Measurements from ENCODE around the gene PI4K2B.
"Not testable (repeated sequence)": the region's sequence is repeated elsewhere in the genome, so short reads cannot be mapped to it uniquely, and the experiment has no call there.

The PI4K2B gene

GRCh38 chr4:25306518-25307057 lies 72.8 kb downstream of the PI4K2B start:
- no peak for DNase-seq (ENCODE audit: low read depth in 2 of 2)

DNA sequence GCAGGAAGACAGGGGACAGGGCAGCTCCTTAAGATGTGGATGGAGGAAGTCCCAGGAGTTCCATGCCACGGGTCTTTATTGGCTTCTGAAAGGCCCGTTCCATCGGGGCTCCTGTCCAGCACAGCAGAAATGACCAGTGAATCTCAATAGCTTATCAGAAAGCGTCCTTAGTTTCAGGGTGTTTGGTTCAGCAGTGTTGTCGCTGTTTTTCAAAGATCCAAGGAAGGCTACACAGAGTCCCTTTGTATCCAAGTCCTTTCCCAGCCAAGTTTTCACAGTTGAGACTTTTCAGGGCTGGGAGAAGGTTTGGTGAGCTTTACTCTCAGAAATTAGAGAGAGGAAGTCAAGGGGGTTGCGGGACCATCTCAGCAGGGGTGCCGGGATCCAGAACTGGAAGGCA lies 73.8 kb downstream of the PI4K2B start:
- no peak for DNase-seq (ENCODE audit: low read depth in 2 of 2)

GRCh38 chr4:25308306-25308705 lies 74.5 kb downstream of the PI4K2B start:
- DNase-seq (ENCODE audit: low read depth in 2 of 2) = no peak

- DNase-seq (ENCODE audit: low read depth in 2 of 2) = no peak
Observed at GRCh38 chr4:25308761-25309160, 74.9 kb downstream of the PI4K2B start.

DNA sequence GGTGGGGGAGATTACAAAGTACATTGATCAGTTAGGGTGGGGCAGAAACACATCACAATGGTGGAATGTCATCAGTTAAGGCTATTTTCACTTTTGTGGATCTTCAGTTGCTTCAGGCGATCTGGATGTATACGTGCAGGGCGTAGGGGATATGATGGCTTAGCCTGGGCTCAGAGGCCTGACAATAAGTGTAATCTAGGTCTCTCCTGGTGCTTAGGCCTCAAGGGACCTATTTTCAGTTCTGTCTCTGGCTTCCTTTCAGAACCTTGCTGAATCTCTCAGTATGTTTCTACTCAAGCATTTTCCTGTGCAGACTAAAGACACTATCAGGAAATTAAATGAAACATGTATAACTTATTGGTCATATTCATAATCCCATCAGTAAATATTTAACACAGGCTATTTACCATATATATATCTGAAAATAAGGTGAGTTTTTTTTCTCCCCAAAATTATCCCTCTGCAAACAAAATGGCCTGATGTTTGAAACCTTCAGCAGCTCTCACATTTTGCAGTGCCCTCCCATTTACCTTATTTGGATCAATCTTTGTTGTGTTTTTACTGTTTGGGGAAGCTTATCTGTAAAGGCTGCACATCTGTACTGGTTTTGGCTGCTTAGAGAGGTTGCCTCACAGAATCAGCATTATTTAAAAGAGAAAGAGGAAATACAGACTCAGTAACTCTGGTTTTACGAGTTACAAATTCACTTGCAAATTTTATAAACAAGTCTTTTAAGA lies 76.4 kb downstream of the PI4K2B start:
- DNase-seq (ENCODE audit: low read depth in 2 of 2) = no peak

DNA sequence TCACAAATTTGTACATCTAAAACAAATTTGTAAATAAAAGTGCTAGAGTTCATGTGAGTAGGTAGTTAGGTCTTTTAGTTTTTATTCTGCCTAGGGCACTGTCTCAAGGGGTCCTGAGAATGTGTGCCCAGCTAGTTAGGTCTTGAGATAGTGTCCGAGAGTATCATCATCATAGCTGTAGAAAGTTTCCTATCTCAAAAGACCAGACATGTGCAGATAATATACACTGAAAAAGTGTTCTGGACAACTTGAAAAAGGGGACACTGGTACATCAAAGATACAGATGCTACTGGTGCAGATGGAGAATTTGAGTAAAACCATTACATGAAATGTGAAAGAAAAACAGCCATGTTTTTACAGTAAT lies 77.0 kb downstream of the PI4K2B start:
- no peak for DNase-seq (ENCODE audit: low read depth in 2 of 2)

DNA sequence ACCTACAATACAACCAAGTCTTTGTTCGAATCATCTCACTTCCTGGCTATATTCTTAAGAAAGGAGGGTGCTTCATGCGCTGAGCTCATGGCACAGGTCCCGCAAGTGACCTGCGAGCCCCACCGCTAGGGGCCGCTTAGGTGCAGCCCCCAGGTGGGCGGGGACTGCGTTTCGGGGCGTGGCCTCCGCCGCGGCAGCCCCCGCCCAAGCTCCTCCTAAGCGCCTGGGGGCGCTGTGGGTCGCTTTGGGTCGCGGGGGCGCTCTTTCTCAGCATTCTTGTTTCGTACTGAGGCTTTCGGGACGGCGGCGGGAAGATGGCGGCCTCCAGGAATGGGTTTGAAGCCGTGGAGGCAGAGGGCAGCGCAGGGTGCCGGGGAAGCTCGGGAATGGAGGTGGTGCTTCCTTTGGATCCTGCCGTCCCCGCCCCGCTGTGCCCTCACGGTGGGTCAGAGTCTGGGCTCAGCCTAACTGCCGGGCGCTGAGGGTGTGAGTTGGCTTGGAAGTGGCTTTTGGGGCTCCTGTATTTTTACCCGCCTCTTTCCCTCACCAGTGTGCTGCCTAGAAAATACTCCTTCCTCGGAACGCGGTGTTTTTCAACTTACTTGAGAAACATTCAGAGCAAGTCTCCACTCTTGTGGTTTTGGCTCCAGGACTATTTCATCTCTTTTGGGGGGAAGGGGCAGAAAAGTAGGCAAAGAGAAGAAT lies 78.8 kb downstream of the PI4K2B start, which contains the start of gene ZCCHC4:
Gene ZCCHC4, plus strand, starts transcription at position 279 of the 705 bp plus-strand sequence. Its CDS starts 36 bp downstream, at position 315.
- peak; percentile 78 to 80 for DNase-seq (ENCODE audit: low read depth in 2 of 2)

DNA sequence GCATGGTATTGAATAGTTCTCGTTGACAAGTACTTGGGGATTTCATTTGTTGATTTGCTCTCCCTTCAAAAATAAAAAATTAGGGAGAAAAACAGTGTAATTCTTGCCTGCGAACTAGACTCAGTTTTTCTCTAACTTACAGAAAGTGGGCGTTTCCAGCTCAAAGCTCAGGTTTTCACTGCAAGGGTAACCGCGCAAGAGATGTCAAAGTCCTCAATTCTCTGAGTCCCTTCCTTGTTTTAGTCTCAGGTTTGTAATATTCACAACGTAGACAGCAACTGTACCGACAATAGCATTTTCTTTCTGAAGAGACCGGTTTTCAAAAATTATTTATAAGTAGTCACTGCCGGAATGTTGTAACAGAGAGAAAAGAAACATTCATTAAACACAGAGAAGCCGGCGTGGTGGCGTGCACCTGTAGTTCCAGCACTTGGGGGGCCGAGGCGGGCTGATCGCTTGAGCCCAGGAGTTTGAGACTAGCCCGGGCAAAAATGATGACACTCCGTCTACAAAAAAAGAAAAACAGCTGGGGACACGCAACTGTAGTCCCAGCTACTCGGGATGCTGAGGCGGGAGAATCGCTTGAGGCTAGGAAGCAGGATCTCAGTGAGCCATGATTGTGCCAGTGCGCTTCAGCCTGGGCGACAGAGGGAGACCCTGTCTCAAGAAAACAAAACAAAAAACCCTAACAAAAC lies 79.5 kb downstream of the PI4K2B start:
- DNase-seq (ENCODE audit: low read depth in 2 of 2) = no peak

DNA sequence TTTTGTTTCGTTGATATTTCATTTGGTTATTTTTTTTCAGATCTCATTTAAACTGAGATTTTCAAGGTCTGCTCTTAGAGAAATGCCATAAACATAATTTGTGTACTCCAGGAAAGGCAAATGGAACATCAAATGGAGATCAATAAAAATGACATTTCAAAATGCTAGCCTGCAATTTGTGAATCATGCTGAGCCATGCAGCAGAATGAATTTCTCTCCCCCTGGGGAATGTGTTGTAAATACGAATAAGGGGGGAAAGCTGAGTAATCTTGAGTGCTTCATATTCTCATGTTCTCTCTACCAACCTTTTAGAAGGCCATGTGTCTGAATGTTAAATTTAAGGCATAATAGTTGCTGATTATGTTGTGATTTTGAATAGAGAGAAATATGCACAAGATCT lies 86.5 kb downstream of the PI4K2B start:
- DNase-seq (ENCODE audit: low read depth in 2 of 2) = peak; percentile 28 to 36

DNA sequence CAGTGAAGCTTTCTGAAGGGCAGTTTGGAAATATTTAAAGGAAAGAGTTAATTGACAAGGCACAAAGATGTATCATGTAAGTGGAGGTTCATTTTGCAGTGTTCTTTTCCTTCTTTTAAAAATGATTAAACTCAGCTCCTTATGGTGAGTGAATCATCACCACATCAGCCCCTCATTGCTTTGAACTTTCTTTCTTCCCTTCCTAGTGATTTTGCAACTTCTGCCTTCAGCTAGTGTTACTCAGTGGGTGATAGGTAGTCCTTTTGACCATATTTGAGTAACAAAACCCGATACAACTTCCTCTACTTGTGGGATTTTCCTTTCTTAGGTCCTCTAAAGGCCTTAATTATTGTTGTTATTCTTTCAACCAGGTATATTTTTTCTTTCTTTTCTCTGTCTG lies 86.9 kb downstream of the PI4K2B start:
- DNase-seq (ENCODE audit: low read depth in 2 of 2) = peak; percentile 57 to 69

GRCh38 chr4:25321703-25322102 lies 87.9 kb downstream of the PI4K2B start:
- DNase-seq (ENCODE audit: low read depth in 2 of 2) = no peak

GRCh38 chr4:25328463-25328862 lies 94.6 kb downstream of the PI4K2B start:
- not testable (repeated sequence) for DNase-seq (ENCODE audit: low read depth in 2 of 2)

All from fibroblast of skin of left quadriceps (primary cell).